HCT116 (cell line): ENCODE measurements around the gene CENPX. TPM values are rescaled to one million over a fixed set of nuclear protein-coding genes. Genes with fewer than 3 reads are reported as not detected.

ENCODE experiments used
- ATAC-seq: fragments of 200-7000 bp; cut with Tn5 transposase; 2 replicates; pipeline ENCODE4 v1.9.1; 2020; ENCODE audit warnings: mild to moderate bottlenecking, moderate library complexity
- BruUV-seq: library from RNA; stranded (reverse); fragments of 400-500 nt; replicated peaks from 2 replicates; lab custom pipeline; 2021; lab: Mats Ljungman, UMichigan
- CTCF ChIA-PET: fragments of 300-600 bp; sonication (Branson Sonifier 250); formaldehyde crosslinking; loops from one replicate; lab custom pipeline; 2021; ENCODE audit warnings: antibody characterized with exemption; lab: Charles Lee
- POLR2A ChIA-PET: fragments of 300-600, 350-600 bp; sonication (Branson Sonifier 250); formaldehyde crosslinking; loops from one replicate; lab custom pipeline; 2021; ENCODE audit warnings: antibody characterized with exemption; lab: Charles Lee
- RAD21 ChIA-PET, 2 experiments: fragments of 300-600 bp; sonication (Branson Sonifier 250); formaldehyde crosslinking; loops; one replicate each; lab custom pipeline; 2023; ENCODE audit warnings: low total read pairs in 2 of 2; ENCODE audit not compliant: uncharacterized antibody in 2 of 2, unreplicated experiment in 2 of 2, low non-redundant PET in 1 of 2; lab: Charles Lee
- DNase-seq: peaks from one replicate; pipeline ENCODE4 v3.0.0-alpha.2; 2010; ENCODE audit warnings: low read depth, low spot score
- H2AFZ ChIP-seq: fragments of 200-600 bp; shearing (Covaris generic), sonication (generic); 2 replicates; pipeline ENCODE4 v1.6.1; 2017; ENCODE audit warnings: low read depth, mixed run types, mixed read lengths, antibody characterized with exemption, low read length; ENCODE audit not compliant: poor library complexity, severe bottlenecking
- H3K27ac ChIP-seq: 2 replicates; pipeline ENCODE4 v1.5.1; 2012; ENCODE audit warnings: low read depth, low read length
- H3K27me3 ChIP-seq: fragments of 200-600 bp; sonication (generic); 2 replicates; pipeline ENCODE4 v1.6.1; 2016; ENCODE audit warnings: mixed run types, low read length, mixed read lengths; ENCODE audit not compliant: insufficient read depth
- H3K36me3 ChIP-seq, 2 experiments: fragments of 200-500 bp in 1 of 2; fragments of 200-600 bp in 1 of 2; sonication (Bioruptor generic) in 1 of 2; sonication (generic) in 1 of 2; 2 replicates each; pipeline versions ENCODE4 v1.5.1 to v1.6.1; 2014 to 2016; ENCODE audit warnings: low read length in 2 of 2, inconsistent platforms in 1 of 2, mixed read lengths in 1 of 2, mixed run types in 1 of 2; ENCODE audit not compliant: insufficient read depth in 2 of 2, control insufficient read depth in 1 of 2
- H3K4me1 ChIP-seq, 2 experiments: fragments of 200-600 bp in 1 of 2; sonication (generic) in 1 of 2; 2 replicates each; pipeline versions ENCODE4 v1.5.1 to v1.6.1; 2012 to 2017; ENCODE audit warnings: low read length in 2 of 2, inconsistent platforms in 1 of 2, mild to moderate bottlenecking in 1 of 2, mixed read lengths in 1 of 2, mixed run types in 1 of 2, moderate library complexity in 1 of 2; ENCODE audit not compliant: insufficient read depth in 2 of 2, control insufficient read depth in 1 of 2
- H3K4me2 ChIP-seq: fragments of 200-600 bp; sonication (generic); 2 replicates; pipeline ENCODE4 v1.6.1; 2017; ENCODE audit warnings: mixed run types, low read length, mixed read lengths
- H3K4me3 ChIP-seq, 2 experiments: fragments of 200-600 bp in 1 of 2; sonication (generic) in 1 of 2; replicated peaks in 1 of 2; 2 replicates each; pipeline ENCODE4 v1.5.1; 2011 to 2016; ENCODE audit warnings: low read length in 2 of 2, control low read depth in 1 of 2, low read depth in 1 of 2, mild to moderate bottlenecking in 1 of 2, mixed read lengths in 1 of 2, mixed run types in 1 of 2
- H3K79me2 ChIP-seq: fragments of 200-600 bp; sonication (generic); 2 replicates; pipeline ENCODE4 v1.6.1; 2017; ENCODE audit warnings: mild to moderate bottlenecking, mixed run types, low read length, moderate library complexity, mixed read lengths; ENCODE audit not compliant: insufficient read depth
- H3K9ac ChIP-seq: fragments of 200-600 bp; sonication (generic); 2 replicates; pipeline ENCODE4 v1.6.1; 2016; ENCODE audit warnings: low read length, mixed read lengths
- H3K9me2 ChIP-seq: fragments of 200-600 bp; sonication (generic), shearing (Covaris generic); 2 replicates; pipeline ENCODE4 v1.6.1; 2017; ENCODE audit warnings: mixed run types, mild to moderate bottlenecking, moderate library complexity; ENCODE audit not compliant: insufficient read depth
- H3K9me3 ChIP-seq, 2 experiments: fragments of 200-500 bp in 1 of 2; fragments of 200-600 bp in 1 of 2; sonication (Bioruptor generic) in 1 of 2; sonication (generic) in 1 of 2; 2 replicates each; pipeline ENCODE4 v1.6.1; 2014 to 2017; ENCODE audit warnings: low read length in 2 of 2, mixed read lengths in 2 of 2, inconsistent platforms in 1 of 2, low read depth in 1 of 2, mild to moderate bottlenecking in 1 of 2, mixed run types in 1 of 2, moderate library complexity in 1 of 2; ENCODE audit not compliant: control insufficient read depth in 1 of 2, insufficient read depth in 1 of 2
- H4K20me1 ChIP-seq: fragments of 200-600 bp; sonication (generic), shearing (Covaris generic); 2 replicates; pipeline ENCODE4 v1.6.1; 2017; ENCODE audit warnings: mixed run types, mild to moderate bottlenecking, moderate library complexity; ENCODE audit not compliant: insufficient read depth
- CBX3 ChIP-seq: IDR thresholded peaks from 2 replicates; pipeline ENCODE4 v1.6.1; 2012; ENCODE audit warnings: low read depth
- EGR1 ChIP-seq: IDR thresholded peaks from 2 replicates; pipeline ENCODE4 v1.6.1; 2012; ENCODE audit warnings: low read depth
- ELF1 ChIP-seq: IDR thresholded peaks from 2 replicates; pipeline ENCODE4 v1.6.1; 2012; ENCODE audit warnings: low read depth, borderline replicate concordance
- EZH2 ChIP-seq: fragments of 200-600 bp; sonication (generic); IDR thresholded peaks from 2 replicates; pipeline ENCODE4 v1.6.1; 2017; ENCODE audit warnings: antibody characterized with exemption, mixed run types
- EZH2phosphoT487 ChIP-seq: fragments of 200-600 bp; IDR thresholded peaks from 2 replicates; pipeline ENCODE4 v1.6.1; 2018; ENCODE audit warnings: antibody characterized with exemption, borderline replicate concordance
- FOSL1 ChIP-seq: IDR thresholded peaks from 2 replicates; pipeline ENCODE4 v1.6.1; 2012; ENCODE audit warnings: low read depth
- POLR2A ChIP-seq: IDR thresholded peaks from 2 replicates; pipeline ENCODE4 v1.7.0; 2011; ENCODE audit warnings: borderline replicate concordance; ENCODE audit not compliant: insufficient read depth, insufficient read length; ENCODE audit errors: extremely low read depth
- POLR2AphosphoS5 ChIP-seq: IDR thresholded peaks from 2 replicates; pipeline ENCODE4 v1.6.1; 2011; ENCODE audit warnings: mild to moderate bottlenecking, low read depth, low read length, moderate library complexity
- RAD21 ChIP-seq: IDR thresholded peaks from 2 replicates; pipeline ENCODE4 v1.6.1; 2012; ENCODE audit warnings: low read depth, mild to moderate bottlenecking
- SIN3A ChIP-seq: IDR thresholded peaks from 2 replicates; pipeline ENCODE4 v1.6.1; 2012; ENCODE audit warnings: low read depth
- SP1 ChIP-seq: IDR thresholded peaks from 2 replicates; pipeline ENCODE4 v1.6.1; 2012; ENCODE audit warnings: low read depth
- TCF7L2 ChIP-seq: IDR thresholded peaks from 2 replicates; pipeline ENCODE4 v1.7.0; 2011; ENCODE audit warnings: borderline replicate concordance, inconsistent platforms; ENCODE audit not compliant: insufficient read depth, insufficient read length; ENCODE audit errors: extremely low read depth
- ZFX ChIP-seq: fragments of 450-650 bp; IDR thresholded peaks from 2 replicates; pipeline ENCODE4 v1.6.1; 2017
- ZNF274 ChIP-seq: fragments of 200-500 bp; sonication (Bioruptor generic); IDR thresholded peaks from 2 replicates; pipeline ENCODE4 v1.6.1; 2014; ENCODE audit warnings: mild to moderate bottlenecking, low read depth, low read length, inconsistent platforms
- intact Hi-C: fragments of 100-400 bp; cut with micrococcal nuclease; formaldehyde crosslinking; loops from 2 replicates; pipeline ENCODE4 v1.10.0; 2022
- total RNA-seq: library from RNA; stranded (reverse); gene quantifications from one replicate; pipeline ENCODE4 v1.2.1, GENCODE V29; 2021; ENCODE audit not compliant: unreplicated experiment
- TF ChIP-seq, protein P1 (sequence below), 3 experiments: fragments of 200-600 bp in 1 of 3; sonication (generic) in 1 of 3; IDR thresholded peaks in 2 of 3; conservative IDR thresholded peaks in 1 of 3; 2 replicates each; pipeline ENCODE4 v1.5.1; 2012 to 2017; ENCODE audit warnings: low read depth in 2 of 3, low read length in 2 of 3, antibody characterized with exemption in 1 of 3, borderline replicate concordance in 1 of 3, control low read depth in 1 of 3, mild to moderate bottlenecking in 1 of 3, mixed read lengths in 1 of 3, mixed run types in 1 of 3, moderate library complexity in 1 of 3; ENCODE audit not compliant: insufficient read depth in 1 of 3
- TF ChIP-seq, protein P2 (sequence below): IDR thresholded peaks from 2 replicates; pipeline ENCODE4 v1.6.1; 2011; ENCODE audit warnings: mild to moderate bottlenecking, low read length, moderate library complexity; ENCODE audit not compliant: insufficient replicate concordance; ENCODE audit errors: extremely low read depth

CENPX gene
- total RNA-seq, 1 experiment from 2014 or later: 184 TPM

DNA sequence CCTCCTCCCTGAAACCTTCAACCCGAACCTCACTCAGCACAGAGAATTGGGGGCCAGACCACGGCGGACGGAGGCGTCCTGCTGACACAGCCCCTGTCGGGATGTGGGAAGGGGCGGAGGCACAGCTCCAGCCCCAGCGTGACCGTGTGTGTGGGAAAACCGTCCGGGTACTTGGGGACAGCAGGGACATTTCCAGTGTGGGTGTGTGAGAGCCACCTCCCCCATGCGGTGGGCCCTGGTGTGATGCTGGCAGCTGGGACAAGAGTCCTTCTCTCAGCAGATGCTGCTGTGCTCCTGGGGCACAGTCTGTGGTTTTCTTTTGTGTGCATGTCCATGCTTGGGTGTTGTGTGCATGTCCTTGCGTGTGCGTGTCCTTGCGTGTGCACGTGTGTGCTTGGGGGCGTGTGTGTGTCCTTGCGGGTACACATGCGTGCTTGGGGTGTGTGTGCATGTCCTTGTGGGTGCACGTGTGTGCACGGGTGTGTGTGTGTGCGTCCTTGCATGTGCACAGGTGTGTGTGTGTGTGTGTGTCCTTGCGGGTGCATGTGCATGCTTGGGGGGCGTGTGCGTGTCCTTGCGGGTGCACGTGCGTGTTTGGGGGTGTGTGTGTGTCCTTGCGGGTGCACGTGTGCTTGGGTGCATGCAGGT lies 16.9 kb downstream of the CENPX start (continued):
- TF ChIP-seq, protein P1, sequence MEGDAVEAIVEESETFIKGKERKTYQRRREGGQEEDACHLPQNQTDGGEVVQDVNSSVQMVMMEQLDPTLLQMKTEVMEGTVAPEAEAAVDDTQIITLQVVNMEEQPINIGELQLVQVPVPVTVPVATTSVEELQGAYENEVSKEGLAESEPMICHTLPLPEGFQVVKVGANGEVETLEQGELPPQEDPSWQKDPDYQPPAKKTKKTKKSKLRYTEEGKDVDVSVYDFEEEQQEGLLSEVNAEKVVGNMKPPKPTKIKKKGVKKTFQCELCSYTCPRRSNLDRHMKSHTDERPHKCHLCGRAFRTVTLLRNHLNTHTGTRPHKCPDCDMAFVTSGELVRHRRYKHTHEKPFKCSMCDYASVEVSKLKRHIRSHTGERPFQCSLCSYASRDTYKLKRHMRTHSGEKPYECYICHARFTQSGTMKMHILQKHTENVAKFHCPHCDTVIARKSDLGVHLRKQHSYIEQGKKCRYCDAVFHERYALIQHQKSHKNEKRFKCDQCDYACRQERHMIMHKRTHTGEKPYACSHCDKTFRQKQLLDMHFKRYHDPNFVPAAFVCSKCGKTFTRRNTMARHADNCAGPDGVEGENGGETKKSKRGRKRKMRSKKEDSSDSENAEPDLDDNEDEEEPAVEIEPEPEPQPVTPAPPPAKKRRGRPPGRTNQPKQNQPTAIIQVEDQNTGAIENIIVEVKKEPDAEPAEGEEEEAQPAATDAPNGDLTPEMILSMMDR (IDR thresholded peaks at IDR 0.05 in 2 of 3, conservative IDR thresholded peaks at IDR 0.05 in 1 of 3; ENCODE audit: borderline replicate concordance in 1 of 3, insufficient read depth in 1 of 3, low read depth in 2 of 3, low read length in 2 of 3): no peak
- TF ChIP-seq POLR2AphosphoS5: no peak

GRCh38 chr17:82004517-82005455 lies 17.9 kb downstream of the CENPX start:
- H4K20me1 ChIP-seq: no peaks in the 10 kb centered on the region
- ChIA-PET RAD21 (no interaction called here), CTCF (interaction anchor here (1.2 to 3.3 kb wide), 3 partner anchors 16 to 45 kb away, joined by 3 to 23 read pairs (median 3); partner anchors contain the start of gene DCXR), POLR2A (no interaction called here)
- ATAC-seq: no peak
- no peaks in the 10 kb centered on the region for H3K9me2 ChIP-seq
- peaks cover 44 to 58% of the 10 kb centered on the region in 2 experiments for H3K4me1 ChIP-seq
- H3K27me3 ChIP-seq: no peaks in the 10 kb centered on the region
- TF ChIP-seq ELF1 (no peak), EZH2 (no peak), ZFX (no peak), TCF7L2 (no peak), SIN3A (no peak), CBX3 (no peak), EZH2phosphoT487 (no peak), POLR2AphosphoS5 (no peak), POLR2A (no peak), ZNF274 (no peak), FOSL1 (no peak), SP1 (no peak), EGR1 (no peak), RAD21 (no peak)
- TF ChIP-seq, protein P2, sequence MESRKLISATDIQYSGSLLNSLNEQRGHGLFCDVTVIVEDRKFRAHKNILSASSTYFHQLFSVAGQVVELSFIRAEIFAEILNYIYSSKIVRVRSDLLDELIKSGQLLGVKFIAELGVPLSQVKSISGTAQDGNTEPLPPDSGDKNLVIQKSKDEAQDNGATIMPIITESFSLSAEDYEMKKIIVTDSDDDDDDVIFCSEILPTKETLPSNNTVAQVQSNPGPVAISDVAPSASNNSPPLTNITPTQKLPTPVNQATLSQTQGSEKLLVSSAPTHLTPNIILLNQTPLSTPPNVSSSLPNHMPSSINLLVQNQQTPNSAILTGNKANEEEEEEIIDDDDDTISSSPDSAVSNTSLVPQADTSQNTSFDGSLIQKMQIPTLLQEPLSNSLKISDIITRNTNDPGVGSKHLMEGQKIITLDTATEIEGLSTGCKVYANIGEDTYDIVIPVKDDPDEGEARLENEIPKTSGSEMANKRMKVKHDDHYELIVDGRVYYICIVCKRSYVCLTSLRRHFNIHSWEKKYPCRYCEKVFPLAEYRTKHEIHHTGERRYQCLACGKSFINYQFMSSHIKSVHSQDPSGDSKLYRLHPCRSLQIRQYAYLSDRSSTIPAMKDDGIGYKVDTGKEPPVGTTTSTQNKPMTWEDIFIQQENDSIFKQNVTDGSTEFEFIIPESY: no peak
- TF ChIP-seq, protein P1 (IDR thresholded peaks at IDR 0.05 in 2 of 3, conservative IDR thresholded peaks at IDR 0.05 in 1 of 3; ENCODE audit: borderline replicate concordance in 1 of 3, insufficient read depth in 1 of 3, low read depth in 2 of 3, low read length in 2 of 3): no peak
- BruUV-seq: no TSS peak
- peak overlapping the region; percentile 86 for H3K27ac ChIP-seq
- intact Hi-C loops: no loop called here
- DNase-seq: no peak
- no peak overlapping the region for H2AFZ ChIP-seq
- H3K4me3 ChIP-seq: no peak overlapping the region
- no peaks in the 10 kb centered on the region for H3K79me2 ChIP-seq
- peak overlapping the region; percentile 69 for H3K4me2 ChIP-seq
- H3K9me3 ChIP-seq: no peaks in the 10 kb centered on the region
- peak overlapping the region; percentile 66 for H3K9ac ChIP-seq
- H3K36me3 ChIP-seq: no peaks in the 10 kb centered on the region; a peak in 1 of 4 replicates
